ENCODE results near the gene CD1D.

- TF ChIP-seq CTCF (IDR thresholded peaks at IDR 0.05) (no peak), POLR2AphosphoS5 (IDR thresholded peaks at IDR 0.05) (no peak), POLR2A (IDR thresholded peaks at IDR 0.05; ENCODE audit: low read depth) (no peak), EP300 (IDR thresholded peaks at IDR 0.05) (no peak)
Measured at GRCh38 chr1:158191299-158191698, 10.6 kb downstream of the CD1D start.

Data from esophagus muscularis mucosa (tissue), 4 donors.